K562 (cell line): ENCODE measurements around the gene KIF5A. TPM values are rescaled to one million over a fixed set of nuclear protein-coding genes. Genes with fewer than 3 reads are reported as not detected.
A peak's percentile ranks its signal among the peaks of the same experiment; 100 is the strongest.

Source experiments
- CREM ChIP-seq: IDR thresholded peaks from 2 replicates; pipeline ENCODE4 v1.6.1; 2014; ENCODE audit warnings: antibody characterized with exemption, low read depth
- DIDO1 ChIP-seq: fragments of 450-650 bp; IDR thresholded peaks from 2 replicates; pipeline ENCODE4 v1.6.1; 2016; ENCODE audit warnings: low read depth, missing biosample characterization, missing genetic modification characterization
- DMBX1 ChIP-seq: fragments of 250-450 bp; sonication (Bioruptor Pico); IDR thresholded peaks from 2 replicates; pipeline ENCODE4 v1.8.0; 2022; ENCODE audit warnings: inconsistent platforms, mild to moderate bottlenecking, moderate library complexity, borderline replicate concordance
- DNMT1 ChIP-seq: fragments of 450-650 bp; IDR thresholded peaks from 2 replicates; pipeline ENCODE4 v1.6.1; 2016; ENCODE audit warnings: antibody characterized with exemption, mild to moderate bottlenecking
- FOXA1 ChIP-seq: fragments of 450-650 bp; IDR thresholded peaks from 2 replicates; pipeline ENCODE4 v1.6.1; 2016; ENCODE audit warnings: mild to moderate bottlenecking, borderline replicate concordance
- HDAC6 ChIP-seq: IDR thresholded peaks from 2 replicates; pipeline ENCODE4 v1.6.1; 2012; ENCODE audit warnings: low read depth, mild to moderate bottlenecking, control low read depth, inconsistent platforms, low read length, moderate library complexity
- HNRNPLL ChIP-seq: fragments of 200-400 bp; formaldehyde crosslinking; IDR thresholded peaks from 2 replicates; pipeline ENCODE4 v1.6.1; 2017; ENCODE audit warnings: low read length, low read depth, mild to moderate bottlenecking; ENCODE audit not compliant: poor library complexity, severe bottlenecking
- KLF16 ChIP-seq: IDR thresholded peaks from 2 replicates; pipeline ENCODE4 v1.6.1; 2016; ENCODE audit warnings: antibody characterized with exemption
- LEF1 ChIP-seq: fragments of 450-650 bp; IDR thresholded peaks from 2 replicates; pipeline ENCODE4 v1.6.1; 2016; ENCODE audit warnings: mild to moderate bottlenecking
- MTF1 ChIP-seq: fragments of 250-450 bp; sonication (Bioruptor Pico); IDR thresholded peaks from 2 replicates; pipeline ENCODE4 v1.9.0; 2021; ENCODE audit warnings: moderate library complexity, mild to moderate bottlenecking, inconsistent platforms, borderline replicate concordance
- POLR3G ChIP-seq: IDR thresholded peaks from 2 replicates; pipeline ENCODE4 v1.6.1; 2011; ENCODE audit not compliant: insufficient read length, insufficient replicate concordance; ENCODE audit errors: extremely low read depth
- SUPT5H ChIP-seq: fragments of 450-650 bp; IDR thresholded peaks from 2 replicates; pipeline ENCODE4 v1.6.1; 2016
- TAF15 ChIP-seq: fragments of 200-400 bp; formaldehyde crosslinking; IDR thresholded peaks from 2 replicates; pipeline ENCODE4 v1.6.1; 2017; ENCODE audit warnings: mild to moderate bottlenecking, low read depth, low read length, moderate library complexity
- USF2 ChIP-seq: sonication (generic); formaldehyde crosslinking; IDR thresholded peaks from 2 replicates; pipeline ENCODE4 v1.5.0; 2020; ENCODE audit warnings: missing genetic modification reagents
- ZNF212 ChIP-seq: fragments of 450-650 bp; formaldehyde crosslinking; IDR thresholded peaks from 2 replicates; pipeline ENCODE4 v1.4.0; 2020; ENCODE audit warnings: mild to moderate bottlenecking
- ZNF717 ChIP-seq: fragments of 250-450 bp; sonication (Bioruptor Pico); IDR thresholded peaks from 2 replicates; pipeline ENCODE4 v1.5.0; 2021
- polyA plus RNA-seq, 8 experiments: library from polyadenylated mRNA; depleted of rRNA in 4 of 8; stranded (reverse) in 5 of 8; unstranded in 3 of 8; fragments of >200 nt; fragmentation: Nextera tagmentation in 2 of 8; fragmentation: Illumina TruSeq in 1 of 8; extraction: Ambion mirVana in 2 of 8; extraction: Trizol in 1 of 8; gene quantifications; 2 replicates each; pipeline versions ENCODE4 v1.2.1 to v1.2.3, GENCODE V29; 2011 to 2014; ENCODE audit warnings: inconsistent platforms in 1 of 8, missing spikeins in 1 of 8
- total RNA-seq, 7 experiments: library from RNA; depleted of rRNA in 6 of 7; stranded (reverse); fragments of >200 nt in 6 of 7; fragmentation: Illumina TruSeq in 2 of 7; extraction: Trizol in 2 of 7; gene quantifications; 2 replicates each; pipeline versions ENCODE4 v1.2.1 to v1.2.3, GENCODE V29; 2011 to 2021; ENCODE audit warnings: low replicate concordance in 1 of 7
- TF ChIP-seq, protein P1 (sequence below): sonication (generic); formaldehyde crosslinking; IDR thresholded peaks from 2 replicates; pipeline ENCODE4 v1.8.0; 2023; ENCODE audit warnings: mild to moderate bottlenecking, missing genetic modification reagents
- TF ChIP-seq, protein P2 (sequence below): fragments of 200-400 bp; formaldehyde crosslinking; IDR thresholded peaks from 2 replicates; pipeline ENCODE4 v1.6.1; 2017; ENCODE audit warnings: mild to moderate bottlenecking, low read depth, low read length, moderate library complexity
- TF ChIP-seq, protein P3 (sequence below): sonication (generic); formaldehyde crosslinking; IDR thresholded peaks from 2 replicates; pipeline ENCODE4 v1.8.1; 2023; ENCODE audit warnings: mild to moderate bottlenecking, missing genetic modification reagents, moderate library complexity
- TF ChIP-seq, protein P4 (sequence below): fragments of 200-800 bp; sonication (Bioruptor generic); IDR thresholded peaks from 2 replicates; pipeline ENCODE4 v1.6.1; 2017; ENCODE audit warnings: missing genetic modification characterization, missing compliant biosample characterization

KIF5A gene
- total and polyA plus RNA-seq, 9 of the 15 experiments (the other 6 are each of a cell fraction or from before 2014, with no cell fraction given) = 3.4 to 17.7 (median 8.0) TPM

DNA sequence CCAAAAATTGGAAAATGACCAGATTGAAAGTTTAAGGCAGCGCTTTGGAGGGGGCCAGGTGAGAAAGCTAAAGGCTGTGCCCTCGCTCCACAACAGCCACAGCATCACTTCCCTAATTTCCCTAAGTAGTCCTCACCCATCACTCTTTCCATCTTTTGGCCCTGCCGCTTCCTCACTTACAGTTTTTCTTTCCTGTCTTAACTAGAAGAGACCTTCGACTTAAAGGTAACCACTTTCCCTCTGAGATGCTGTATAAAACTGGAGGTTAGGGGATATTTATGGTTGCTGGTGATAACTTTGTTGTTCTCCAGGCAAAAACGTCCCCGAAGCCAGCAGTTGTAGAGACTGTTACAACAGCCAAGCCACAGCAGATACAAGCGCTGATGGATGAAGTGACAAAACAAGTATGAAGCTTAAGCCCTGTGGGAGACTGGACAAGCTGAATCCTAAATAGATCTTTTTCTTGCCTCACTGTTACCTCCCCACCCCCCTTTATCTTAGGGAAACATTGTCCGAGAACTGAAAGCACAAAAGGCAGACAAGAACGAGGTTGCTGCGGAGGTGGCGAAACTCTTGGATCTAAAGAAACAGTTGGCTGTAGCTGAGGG, 33.8 kb upstream of the KIF5A start (continued):
- TF ChIP-seq DMBX1 (CRISPR knock-in tag) (0 out of 2 replicates have a peak, but pooled peaks have one; percentile 33), DNMT1 (peak; percentile 98), ZNF717 (CRISPR knock-in tag) (0 out of 2 replicates have a peak, but pooled peaks have one; percentile 11), FOXA1 (no peak), CREM (no peak), USF2 (CRISPR knock-in tag) (no peak), POLR3G (no peak), DIDO1 (tag) (no peak), HNRNPLL (no peak), KLF16 (no peak), ZNF212 (CRISPR knock-in tag) (no peak), TAF15 (no peak), LEF1 (0 out of 2 replicates have a peak, but pooled peaks have one; percentile 16), MTF1 (CRISPR knock-in tag) (no peak), SUPT5H (peak; percentile 87), HDAC6 (no peak)
- TF ChIP-seq, protein P1, sequence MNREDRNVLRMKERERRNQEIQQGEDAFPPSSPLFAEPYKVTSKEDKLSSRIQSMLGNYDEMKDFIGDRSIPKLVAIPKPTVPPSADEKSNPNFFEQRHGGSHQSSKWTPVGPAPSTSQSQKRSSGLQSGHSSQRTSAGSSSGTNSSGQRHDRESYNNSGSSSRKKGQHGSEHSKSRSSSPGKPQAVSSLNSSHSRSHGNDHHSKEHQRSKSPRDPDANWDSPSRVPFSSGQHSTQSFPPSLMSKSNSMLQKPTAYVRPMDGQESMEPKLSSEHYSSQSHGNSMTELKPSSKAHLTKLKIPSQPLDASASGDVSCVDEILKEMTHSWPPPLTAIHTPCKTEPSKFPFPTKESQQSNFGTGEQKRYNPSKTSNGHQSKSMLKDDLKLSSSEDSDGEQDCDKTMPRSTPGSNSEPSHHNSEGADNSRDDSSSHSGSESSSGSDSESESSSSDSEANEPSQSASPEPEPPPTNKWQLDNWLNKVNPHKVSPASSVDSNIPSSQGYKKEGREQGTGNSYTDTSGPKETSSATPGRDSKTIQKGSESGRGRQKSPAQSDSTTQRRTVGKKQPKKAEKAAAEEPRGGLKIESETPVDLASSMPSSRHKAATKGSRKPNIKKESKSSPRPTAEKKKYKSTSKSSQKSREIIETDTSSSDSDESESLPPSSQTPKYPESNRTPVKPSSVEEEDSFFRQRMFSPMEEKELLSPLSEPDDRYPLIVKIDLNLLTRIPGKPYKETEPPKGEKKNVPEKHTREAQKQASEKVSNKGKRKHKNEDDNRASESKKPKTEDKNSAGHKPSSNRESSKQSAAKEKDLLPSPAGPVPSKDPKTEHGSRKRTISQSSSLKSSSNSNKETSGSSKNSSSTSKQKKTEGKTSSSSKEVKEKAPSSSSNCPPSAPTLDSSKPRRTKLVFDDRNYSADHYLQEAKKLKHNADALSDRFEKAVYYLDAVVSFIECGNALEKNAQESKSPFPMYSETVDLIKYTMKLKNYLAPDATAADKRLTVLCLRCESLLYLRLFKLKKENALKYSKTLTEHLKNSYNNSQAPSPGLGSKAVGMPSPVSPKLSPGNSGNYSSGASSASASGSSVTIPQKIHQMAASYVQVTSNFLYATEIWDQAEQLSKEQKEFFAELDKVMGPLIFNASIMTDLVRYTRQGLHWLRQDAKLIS = peak; percentile 80
- TF ChIP-seq, protein P2, sequence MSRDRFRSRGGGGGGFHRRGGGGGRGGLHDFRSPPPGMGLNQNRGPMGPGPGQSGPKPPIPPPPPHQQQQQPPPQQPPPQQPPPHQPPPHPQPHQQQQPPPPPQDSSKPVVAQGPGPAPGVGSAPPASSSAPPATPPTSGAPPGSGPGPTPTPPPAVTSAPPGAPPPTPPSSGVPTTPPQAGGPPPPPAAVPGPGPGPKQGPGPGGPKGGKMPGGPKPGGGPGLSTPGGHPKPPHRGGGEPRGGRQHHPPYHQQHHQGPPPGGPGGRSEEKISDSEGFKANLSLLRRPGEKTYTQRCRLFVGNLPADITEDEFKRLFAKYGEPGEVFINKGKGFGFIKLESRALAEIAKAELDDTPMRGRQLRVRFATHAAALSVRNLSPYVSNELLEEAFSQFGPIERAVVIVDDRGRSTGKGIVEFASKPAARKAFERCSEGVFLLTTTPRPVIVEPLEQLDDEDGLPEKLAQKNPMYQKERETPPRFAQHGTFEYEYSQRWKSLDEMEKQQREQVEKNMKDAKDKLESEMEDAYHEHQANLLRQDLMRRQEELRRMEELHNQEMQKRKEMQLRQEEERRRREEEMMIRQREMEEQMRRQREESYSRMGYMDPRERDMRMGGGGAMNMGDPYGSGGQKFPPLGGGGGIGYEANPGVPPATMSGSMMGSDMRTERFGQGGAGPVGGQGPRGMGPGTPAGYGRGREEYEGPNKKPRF = no peak
- TF ChIP-seq, protein P3, sequence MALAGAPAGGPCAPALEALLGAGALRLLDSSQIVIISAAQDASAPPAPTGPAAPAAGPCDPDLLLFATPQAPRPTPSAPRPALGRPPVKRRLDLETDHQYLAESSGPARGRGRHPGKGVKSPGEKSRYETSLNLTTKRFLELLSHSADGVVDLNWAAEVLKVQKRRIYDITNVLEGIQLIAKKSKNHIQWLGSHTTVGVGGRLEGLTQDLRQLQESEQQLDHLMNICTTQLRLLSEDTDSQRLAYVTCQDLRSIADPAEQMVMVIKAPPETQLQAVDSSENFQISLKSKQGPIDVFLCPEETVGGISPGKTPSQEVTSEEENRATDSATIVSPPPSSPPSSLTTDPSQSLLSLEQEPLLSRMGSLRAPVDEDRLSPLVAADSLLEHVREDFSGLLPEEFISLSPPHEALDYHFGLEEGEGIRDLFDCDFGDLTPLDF (CRISPR knock-in tag) = no peak
- TF ChIP-seq, protein P4, sequence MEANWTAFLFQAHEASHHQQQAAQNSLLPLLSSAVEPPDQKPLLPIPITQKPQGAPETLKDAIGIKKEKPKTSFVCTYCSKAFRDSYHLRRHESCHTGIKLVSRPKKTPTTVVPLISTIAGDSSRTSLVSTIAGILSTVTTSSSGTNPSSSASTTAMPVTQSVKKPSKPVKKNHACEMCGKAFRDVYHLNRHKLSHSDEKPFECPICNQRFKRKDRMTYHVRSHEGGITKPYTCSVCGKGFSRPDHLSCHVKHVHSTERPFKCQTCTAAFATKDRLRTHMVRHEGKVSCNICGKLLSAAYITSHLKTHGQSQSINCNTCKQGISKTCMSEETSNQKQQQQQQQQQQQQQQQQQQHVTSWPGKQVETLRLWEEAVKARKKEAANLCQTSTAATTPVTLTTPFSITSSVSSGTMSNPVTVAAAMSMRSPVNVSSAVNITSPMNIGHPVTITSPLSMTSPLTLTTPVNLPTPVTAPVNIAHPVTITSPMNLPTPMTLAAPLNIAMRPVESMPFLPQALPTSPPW (CRISPR knock-in tag) = peak; percentile 33; the same call in 1 of the 2 replicates
